Measurements from ENCODE around the gene HSP90AB1.

DNA sequence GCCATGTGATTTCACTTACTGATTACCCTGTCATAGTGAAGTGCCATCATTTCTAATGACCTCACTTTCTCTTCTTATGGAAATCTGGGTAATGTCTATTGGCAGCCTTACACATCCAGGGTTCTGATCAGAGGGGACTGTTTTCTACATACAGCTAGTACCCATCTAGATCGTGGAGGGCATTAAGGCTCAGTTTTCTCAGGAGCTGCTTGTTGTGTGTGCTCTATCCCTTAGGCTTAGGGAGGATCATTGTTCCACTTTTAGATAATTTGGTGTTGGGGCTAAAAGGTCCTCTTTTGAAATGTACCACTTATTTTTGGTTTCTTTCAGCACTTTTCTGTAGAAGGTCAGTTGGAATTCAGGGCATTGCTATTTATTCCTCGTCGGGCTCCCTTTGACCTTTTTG, 3.8 kb downstream of the HSP90AB1 start:
- TF ChIP-seq POLR2AphosphoS5 (IDR thresholded peaks at IDR 0.05; ENCODE audit: low read depth, low read length) (peak; percentile 53; the same call in 1 of the 2 replicates), POLR2A (IDR thresholded peaks at IDR 0.05; ENCODE audit: low read depth, low read length) (peak; percentile 55; the same call in 1 of the 2 replicates)
